Measurements from ENCODE around the gene SPG11. TPM values are rescaled to one million over a fixed set of nuclear protein-coding genes. Genes with fewer than 3 reads are reported as not detected.

SPG11 gene
- total and polyA plus RNA-seq, 9 of the 15 experiments (the other 6 are each of a cell fraction or from before 2014, with no cell fraction given) = 23.3 to 71.2 (median 45.6) TPM

GRCh38 chr15:44536302-44536961 lies 127.0 kb downstream of the SPG11 start:
- peak; percentile 88 for ATAC-seq
- no TSS peak for BruUV-seq (replicated peaks)
- H3K36me3 ChIP-seq (ENCODE audit: control insufficient read depth, insufficient read depth, low read length) = peaks cover 41% of the 10 kb centered on the region
- in situ Hi-C loops (cut with MboI) (no loop called here), intact Hi-C loops (cut with micrococcal nuclease) (loop anchor here (10.0 kb wide), 1 partner anchor 322 kb away; no protein-coding TSS in a partner anchor)
- H3K4me2 ChIP-seq (ENCODE audit: insufficient read depth, low read length) = peak overlapping the region; percentile 97
- H3K9me3 ChIP-seq (replicated peaks; ENCODE audit: control insufficient read depth, insufficient read depth, low read depth, low read length) = no peaks in the 10 kb centered on the region
- no peaks in the 10 kb centered on the region for H3K9me1 ChIP-seq (ENCODE audit: control insufficient read depth, insufficient read depth, low read length)
- peak overlapping the region; percentile 96 for H2AFZ ChIP-seq (ENCODE audit: low read depth, low read length)
- under 1% methylated on average over 40 of the region's 47 CpGs for WGBS (ENCODE audit: insufficient coverage, low coverage, missing lambda C conversion rate)
- H4K20me1 ChIP-seq (replicated peaks; ENCODE audit: control insufficient read depth, insufficient read depth, low read length) = peaks cover 12% of the 10 kb centered on the region; the same call in 1 of the 2 replicates
- peak; percentile 84 to 87 (median 86) for DNase-seq (ENCODE audit: extremely low read depth in 1 of 4, low spot score in 3 of 4)
- ChIA-PET POLR2A (interaction anchor here (0.6 to 2.4 kb wide), 11 partner anchors 10 to 724 kb away, joined by 3 to 26 read pairs (median 5); no protein-coding TSS in a partner anchor), CTCF (ENCODE audit: low intra/inter-chr PET ratio) (no interaction called here)
- peaks cover 64% of the 10 kb centered on the region for H3K79me2 ChIP-seq (ENCODE audit: control insufficient read depth, insufficient read depth, low read length)
- peaks cover 10 to 27% of the 10 kb centered on the region in 2 experiments; a peak in 4 of 5 replicates for H3K4me1 ChIP-seq (replicated peaks in 1 of 2; ENCODE audit: control insufficient read depth in 2 of 2, insufficient read depth in 2 of 2, low read length in 2 of 2)
- no peaks in the 10 kb centered on the region for H3K27me3 ChIP-seq (ENCODE audit: control insufficient read depth in 2 of 2, insufficient read depth in 2 of 2, low read length in 2 of 2)
- H3K4me3 ChIP-seq = peak overlapping the region; percentile 99
- peak overlapping the region; percentile 81 to 93 for H3K9ac ChIP-seq (ENCODE audit: insufficient read depth in 1 of 2, low read depth in 2 of 2, low read length in 2 of 2)
- peak; percentile 70 for FAIRE-seq
- peak overlapping the region; percentile 83 for H3K27ac ChIP-seq (ENCODE audit: extremely low read depth, low read depth, low read length)
- no peak for TF ChIP-seq MEIS2 (IDR thresholded peaks at IDR 0.05; ENCODE audit: partially characterized antibody)
- no peak for TF ChIP-seq MAFK (IDR thresholded peaks at IDR 0.05; ENCODE audit: low read length)
- no peak for TF ChIP-seq POLR3A (IDR thresholded peaks at IDR 0.05; ENCODE audit: borderline replicate concordance, extremely low read depth, insufficient read depth, insufficient read length)
- TF ChIP-seq HDAC2 (IDR thresholded peaks at IDR 0.05) = peak; percentile 53; the same call in 1 of the 2 replicates
- TF ChIP-seq POLR2AphosphoS2 (IDR thresholded peaks at IDR 0.05; ENCODE audit: low read length) = no peak; the same call in 1 of the 2 replicates
- no peak for TF ChIP-seq PTTG1 (tag; IDR thresholded peaks at IDR 0.05; ENCODE audit: low read depth)
- TF ChIP-seq NFRKB (IDR thresholded peaks at IDR 0.05; ENCODE audit: low read depth) = peak; percentile 67; the same call in 1 of the 2 replicates
- TF ChIP-seq ZNF592 (IDR thresholded peaks at IDR 0.05) = peak; percentile 73
- TF ChIP-seq MLX (CRISPR knock-in tag; conservative IDR thresholded peaks at IDR 0.05) = no peak
- no peak for TF ChIP-seq RFX1 (IDR thresholded peaks at IDR 0.05)
- TF ChIP-seq ARID1B (IDR thresholded peaks at IDR 0.05) = no peak
- 0 out of 2 replicates have a peak, but pooled peaks have one; percentile 26 for TF ChIP-seq ZNF212 (CRISPR knock-in tag; IDR thresholded peaks at IDR 0.05)
- no peak for TF ChIP-seq CTCFL (IDR thresholded peaks at IDR 0.05; ENCODE audit: borderline replicate concordance, insufficient read depth, low read depth, low read length, poor library complexity, severe bottlenecking)
- TF ChIP-seq ZKSCAN8 (CRISPR knock-in tag; IDR thresholded peaks at IDR 0.05) = no peak
- no peak for TF ChIP-seq ZNF79 (CRISPR knock-in tag; IDR thresholded peaks at IDR 0.05; ENCODE audit: low read depth)

Data from K562 (cell line).